GM21381 (cell line): ENCODE results near the gene SIRPD.
"Not testable (repeated sequence)": the region's sequence is repeated elsewhere in the genome, so short reads cannot be mapped to it uniquely, and the experiment has no call there.

Experiments used
- ATAC-seq: cut with Tn5 transposase; IDR thresholded peaks from one replicate; pipeline ENCODE4 v1.9.1; 2021; ENCODE audit warnings: mild to moderate bottlenecking, moderate library complexity; ENCODE audit not compliant: unreplicated experiment

Gene SIRPD

GRCh38 chr20:1497371-1497770 is 60.1 kb downstream of the SIRPD start:
- not testable (repeated sequence) for ATAC-seq

DNA sequence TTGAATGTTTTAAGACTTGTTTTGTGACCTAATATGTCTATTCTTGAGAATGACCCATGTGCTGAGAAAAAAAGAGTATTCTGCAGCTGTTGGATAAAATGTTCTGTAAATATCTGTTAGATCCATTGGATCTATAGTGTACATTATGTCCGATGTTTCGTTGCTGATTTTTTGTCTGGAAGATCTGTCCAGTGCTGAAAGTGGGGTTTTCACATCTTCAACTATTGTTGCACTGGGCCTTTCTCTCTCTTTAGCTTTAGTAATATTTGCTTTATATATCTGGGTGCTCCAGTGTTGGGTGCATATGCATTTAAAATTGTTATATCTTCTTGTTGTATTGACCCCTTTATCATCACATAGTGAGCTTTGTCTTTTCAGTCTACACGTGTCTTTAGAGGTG is 60.6 kb downstream of the SIRPD start:
- ATAC-seq = no peak

DNA sequence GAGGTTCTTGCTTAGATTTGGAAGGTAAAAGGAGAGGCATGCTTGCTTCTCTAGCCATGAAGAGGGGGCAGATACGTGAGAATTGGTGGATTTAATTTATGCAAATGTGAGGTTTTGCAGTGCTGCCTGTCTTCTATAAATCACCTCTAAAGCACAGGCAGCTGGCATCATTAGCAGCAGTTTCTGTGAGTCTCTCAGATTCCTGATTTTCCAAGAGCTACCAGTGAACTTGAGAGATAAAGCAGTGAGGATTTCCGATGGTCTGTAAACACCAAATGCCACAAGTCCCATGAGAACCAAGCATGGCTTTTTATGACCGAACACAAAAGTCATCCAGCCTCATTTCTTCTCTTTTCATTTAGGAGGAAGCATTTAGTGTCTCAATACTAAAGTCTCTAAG is 63.1 kb downstream of the SIRPD start:
- ATAC-seq = no peak

- no peak for ATAC-seq
These were observed 64.0 kb downstream of the SIRPD start for GRCh38 chr20:1493536-1493935.

- ATAC-seq = no peak
These were observed 65.5 kb downstream of the SIRPD start for GRCh38 chr20:1491860-1492642.

DNA sequence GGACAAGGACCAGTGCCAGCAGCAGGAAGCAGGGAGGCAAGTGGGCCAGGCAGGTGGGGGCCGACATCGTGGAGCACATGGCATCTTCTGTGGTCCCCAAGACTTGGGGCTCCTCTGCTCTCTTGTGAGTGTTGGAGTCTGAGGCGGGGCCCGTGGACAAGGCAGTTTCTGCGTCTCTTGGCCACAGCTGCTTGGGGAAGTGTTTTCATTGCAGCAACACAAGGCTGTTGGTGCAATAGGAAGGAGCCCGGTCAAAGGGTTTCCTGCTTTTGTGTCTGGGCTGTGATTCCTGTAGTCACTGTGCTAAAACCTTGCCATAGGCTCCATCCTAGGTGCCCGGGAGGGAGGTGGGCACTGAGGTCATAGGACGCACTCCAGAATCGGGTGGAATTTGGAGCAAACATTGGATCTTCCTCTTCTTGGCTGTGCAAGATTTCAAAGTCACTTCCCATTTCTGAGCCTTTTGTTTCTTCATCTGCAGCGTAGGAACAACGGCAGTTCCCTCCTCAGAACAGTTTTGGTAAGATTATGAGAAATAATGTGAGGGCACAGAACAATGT is 66.1 kb downstream of the SIRPD start, which contains the start of gene SIRPB2:
Gene SIRPB2, minus strand, starts transcription at position 140 of the 560 bp plus-strand sequence. Its CDS starts 61 bp downstream, at position 79.
- no peak for ATAC-seq

GRCh38 chr20:1490643-1491195 is 66.8 kb downstream of the SIRPD start:
- no peak for ATAC-seq

DNA sequence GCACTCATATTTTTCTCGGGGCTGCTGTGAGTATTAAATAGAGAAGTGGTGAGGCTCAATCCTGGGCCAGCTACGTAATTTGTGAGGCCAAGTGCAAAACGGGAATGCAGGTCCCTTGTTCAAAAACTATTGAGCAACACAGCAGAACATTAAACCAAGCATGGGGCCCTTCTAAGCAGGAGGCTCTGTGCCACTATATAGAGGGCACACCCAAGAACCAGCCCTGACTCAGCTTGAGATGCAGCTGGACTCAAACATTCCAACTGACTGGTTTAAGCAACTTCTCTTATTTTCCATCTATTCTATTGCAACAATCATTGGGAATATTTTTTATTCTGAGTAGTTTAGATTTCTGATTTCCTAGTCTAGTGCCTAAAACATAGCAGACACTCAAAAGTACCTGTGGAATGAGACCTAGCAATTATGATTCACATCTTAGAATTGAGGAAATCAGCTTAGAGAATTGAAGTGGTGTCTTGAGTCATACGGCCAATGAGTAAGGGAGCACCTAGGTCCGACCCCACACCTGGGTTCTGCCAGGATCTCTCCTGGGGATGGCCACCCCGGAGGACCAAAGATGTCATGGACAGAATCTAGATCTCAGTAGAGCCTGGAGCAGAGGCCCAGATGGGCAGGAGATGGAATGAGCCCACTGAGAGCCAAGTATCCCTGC is 67.6 kb downstream of the SIRPD start:
- no peak for ATAC-seq

- no peak for ATAC-seq
These were observed 68.2 kb downstream of the SIRPD start for GRCh38 chr20:1489325-1489724.

DNA sequence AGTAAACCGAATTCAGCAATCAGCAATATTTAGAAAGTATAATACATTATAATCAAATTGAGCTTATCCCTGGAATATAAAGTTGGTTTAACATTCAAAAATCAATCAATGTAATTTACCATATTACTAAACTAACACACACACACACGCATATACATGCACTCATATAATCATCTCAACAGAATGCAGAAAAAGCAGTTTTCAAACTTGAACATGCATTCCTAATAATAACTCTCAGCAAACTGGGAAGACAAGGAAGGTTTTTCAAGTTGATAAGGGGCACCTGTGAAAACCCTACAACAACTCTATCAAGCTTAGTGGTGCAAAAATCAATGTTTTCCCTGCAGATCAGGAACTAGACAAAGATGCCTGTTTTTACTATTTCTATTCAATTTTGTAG is 70.9 kb downstream of the SIRPD start:
- ATAC-seq = no peak

GRCh38 chr20:1484438-1485116 is 72.9 kb downstream of the SIRPD start:
- no peak for ATAC-seq
